Skin of body (tissue), 2 donors: ENCODE results near the gene ACSF2. TPM values are rescaled to one million over a fixed set of nuclear protein-coding genes. Genes with fewer than 3 reads are reported as not detected.

Experiments used
- DNase-seq: peaks from one replicate; lab custom pipeline; 2025; lab: John Stamatoyannopoulos, UW
- total RNA-seq: library from RNA; depleted of rRNA; stranded (reverse); fragments of >200 nt; gene quantifications from one replicate; pipeline ENCODE4 v1.2.3, GENCODE V29; 2014

ACSF2 gene
- total RNA-seq, 1 donor from 2014 or later: 67.6 TPM

DNA sequence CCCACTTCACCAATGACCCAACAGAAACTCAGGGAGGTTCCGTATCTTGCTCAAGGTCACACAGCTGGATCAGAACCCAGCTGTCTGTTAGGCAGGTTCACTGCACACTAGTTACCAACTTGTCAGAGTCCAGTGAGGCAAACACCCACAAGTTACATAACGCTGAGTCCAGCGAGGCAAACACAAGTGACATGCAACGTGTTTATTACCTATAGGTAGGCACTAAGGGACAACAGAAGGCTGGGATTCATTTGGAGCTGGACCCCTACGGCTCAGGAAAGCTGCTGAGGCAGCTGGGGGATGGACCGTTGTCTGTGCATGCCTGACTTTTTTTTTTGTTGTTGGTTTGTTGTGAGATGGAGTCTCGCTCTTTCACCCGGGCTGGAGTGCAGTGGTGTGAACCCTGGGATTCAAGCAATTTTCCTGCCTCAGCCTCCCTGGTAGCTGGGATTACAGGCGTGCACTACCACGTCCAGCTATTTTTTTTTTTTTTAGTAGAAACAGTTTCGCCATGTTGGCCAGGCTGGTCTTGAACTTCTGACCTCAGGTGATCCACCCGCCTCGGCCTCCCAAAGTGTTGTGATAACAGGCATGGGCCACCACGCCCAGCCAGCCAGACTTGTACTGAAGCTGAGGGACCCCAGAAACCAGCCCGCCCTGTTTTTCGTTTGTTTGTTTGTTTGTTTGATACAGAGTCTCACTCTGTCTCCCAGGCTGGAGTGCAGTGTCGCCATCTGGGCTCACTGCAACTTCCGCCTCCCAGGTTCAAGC, 50.7 kb downstream of the ACSF2 start:
- DNase-seq: no peak

DNA sequence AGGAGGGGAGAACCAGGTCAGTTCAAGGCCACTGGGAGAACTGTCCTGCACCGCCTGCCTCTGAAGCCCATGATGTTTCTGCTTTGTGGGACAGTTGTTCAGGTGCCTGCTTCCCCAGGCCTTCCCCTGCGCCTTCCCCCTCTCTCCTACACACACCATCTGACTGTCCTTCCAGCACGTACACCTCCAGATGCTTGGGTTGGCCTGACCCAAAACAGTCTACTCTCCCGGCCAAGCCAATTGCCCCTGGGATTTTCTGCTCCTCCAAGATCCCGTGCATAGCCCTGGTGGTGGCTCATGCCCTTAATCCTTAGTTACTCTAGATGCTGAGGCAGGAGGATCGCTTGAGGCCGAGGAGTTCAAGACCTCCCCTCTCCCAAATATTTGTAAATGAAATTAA, 52.0 kb downstream of the ACSF2 start:
- no peak for DNase-seq

DNA sequence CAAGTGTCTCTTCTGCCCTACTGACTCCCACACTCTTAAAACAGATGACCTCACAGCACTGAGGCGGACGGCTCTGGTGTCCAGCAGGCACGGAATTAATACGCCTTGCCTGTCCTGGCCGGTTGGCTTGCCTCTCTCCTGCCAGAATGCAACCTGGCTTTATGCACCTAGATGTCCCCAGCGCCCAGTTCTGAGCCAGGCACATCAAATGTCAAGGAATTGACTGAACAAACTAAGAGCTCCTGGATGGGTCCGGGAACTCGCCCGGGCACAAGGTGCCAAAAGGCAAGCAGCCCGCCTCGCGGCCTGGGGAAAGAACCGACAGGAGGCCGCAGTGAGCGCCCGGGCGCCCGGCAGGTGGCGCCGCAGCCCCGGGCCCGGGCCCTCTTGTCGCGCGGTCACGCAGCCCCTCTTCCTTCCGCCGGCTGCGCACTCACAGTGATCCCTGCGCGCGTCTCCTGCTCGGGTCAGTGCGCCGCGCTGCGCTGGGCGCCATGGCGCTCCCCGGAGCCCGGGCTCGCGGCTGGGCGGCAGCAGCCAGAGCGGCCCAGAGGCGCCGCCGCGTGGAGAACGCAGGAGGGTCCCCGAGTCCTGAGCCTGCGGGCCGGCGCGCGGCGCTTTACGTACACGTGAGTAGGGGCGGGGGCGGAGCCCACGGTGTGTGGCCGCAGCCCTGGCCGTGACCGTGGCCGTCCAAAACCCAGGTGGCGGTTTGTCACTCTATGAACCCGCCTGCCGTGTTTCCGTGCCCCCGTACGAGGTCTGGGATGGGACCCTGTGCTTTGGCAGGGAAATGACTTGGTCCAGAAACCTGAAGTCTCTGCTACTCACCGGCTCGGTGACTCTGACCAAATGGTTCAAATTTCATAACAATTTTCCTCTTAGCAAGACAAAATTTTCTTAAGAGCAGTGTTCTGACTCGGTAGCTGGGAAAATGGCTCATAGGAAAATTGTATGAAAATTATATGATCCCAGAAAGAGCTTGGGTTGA, 52.7 kb downstream of the ACSF2 start, which contains the start of gene RSAD1:
Gene RSAD1, plus strand, starts transcription at position 470 of the 991 bp plus-strand sequence. Its CDS starts 25 bp downstream, at position 495.
- peak; percentile 79 for DNase-seq

DNA sequence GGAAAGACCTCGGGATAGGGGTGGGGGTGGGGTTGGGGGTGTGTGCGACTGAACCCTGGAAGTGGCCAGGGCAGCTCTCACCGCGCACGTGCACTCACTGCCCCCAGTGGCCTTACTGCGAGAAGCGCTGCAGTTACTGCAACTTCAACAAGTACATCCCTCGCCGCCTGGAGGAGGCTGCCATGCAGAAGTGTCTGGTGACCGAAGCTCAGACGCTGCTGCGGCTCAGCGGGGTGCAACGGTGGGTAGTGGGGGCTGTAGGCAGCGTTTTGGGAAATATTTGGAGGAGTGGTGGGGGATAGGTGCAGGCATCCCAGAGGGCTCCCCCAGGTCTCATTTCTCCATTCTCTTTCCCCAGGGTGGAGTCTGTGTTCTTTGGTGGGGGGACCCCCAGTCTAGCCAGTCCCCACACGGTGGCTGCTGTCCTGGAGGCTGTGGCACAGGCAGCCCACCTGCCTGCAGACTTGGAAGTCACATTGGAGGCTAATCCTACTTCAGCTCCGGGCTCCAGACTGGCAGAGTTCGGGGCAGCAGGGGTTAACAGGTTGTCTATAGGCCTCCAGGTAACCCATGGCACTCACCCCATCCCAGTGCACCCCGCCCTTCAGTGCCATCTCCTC, 53.6 kb downstream of the ACSF2 start:
- DNase-seq: peak; percentile 73

DNA sequence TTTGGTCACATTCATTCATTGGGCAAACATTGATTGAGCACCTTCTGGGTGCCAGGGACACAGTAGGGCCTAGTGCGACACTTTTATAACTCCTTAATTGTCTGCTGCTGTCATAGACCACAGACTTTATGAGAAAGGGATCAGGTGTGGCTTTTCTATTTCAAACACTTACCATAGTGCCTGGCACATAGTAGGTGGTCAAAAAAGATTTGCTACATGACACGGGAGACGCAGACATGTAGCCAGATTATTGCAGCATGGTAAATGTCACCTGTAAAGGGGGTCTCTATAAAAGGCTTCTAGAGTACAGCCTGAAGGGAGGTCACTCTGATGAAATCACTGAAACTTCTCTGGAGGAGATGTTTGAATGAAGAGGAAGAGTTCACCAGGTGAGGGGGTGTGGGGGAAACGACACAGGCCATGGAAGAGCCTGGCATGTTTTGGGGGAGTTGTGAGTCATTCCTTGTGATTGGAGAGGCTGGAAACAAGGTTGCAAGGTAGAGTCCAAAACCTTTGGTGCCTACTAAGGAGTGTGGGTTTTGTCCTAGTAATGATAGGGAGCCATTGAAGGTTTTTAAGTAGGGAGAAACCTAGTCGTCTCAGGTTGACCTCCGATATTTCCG, 54.2 kb downstream of the ACSF2 start:
- DNase-seq: no peak

DNA sequence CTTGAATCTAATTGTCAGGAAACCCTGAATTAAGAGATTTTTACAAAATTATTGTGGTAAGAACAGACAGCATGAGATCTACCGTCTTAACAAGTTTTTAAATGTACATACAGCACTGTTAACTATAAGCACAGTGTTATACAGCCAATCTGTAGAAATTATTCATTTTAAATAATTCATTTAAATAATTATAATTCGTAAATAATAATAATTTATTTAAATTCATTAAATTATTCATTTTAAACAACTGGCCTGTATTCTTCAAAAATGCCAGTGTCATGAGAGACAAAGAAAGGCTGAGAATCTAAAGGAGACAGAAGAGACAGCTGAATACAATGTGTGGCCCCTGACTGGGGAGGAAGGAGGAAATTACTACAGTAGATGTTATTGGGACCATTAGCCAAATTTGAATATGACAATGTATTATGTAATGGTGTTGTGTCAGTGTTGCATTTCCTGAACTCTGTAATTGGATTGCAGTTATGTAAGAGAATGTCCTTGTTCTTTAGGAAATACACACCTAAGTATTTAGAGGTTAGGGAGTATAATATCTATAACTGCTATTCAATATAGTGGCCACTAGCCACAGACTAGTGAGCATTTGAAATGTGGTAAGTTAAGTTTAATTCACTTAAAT, 55.0 kb downstream of the ACSF2 start:
- no peak for DNase-seq

DNA sequence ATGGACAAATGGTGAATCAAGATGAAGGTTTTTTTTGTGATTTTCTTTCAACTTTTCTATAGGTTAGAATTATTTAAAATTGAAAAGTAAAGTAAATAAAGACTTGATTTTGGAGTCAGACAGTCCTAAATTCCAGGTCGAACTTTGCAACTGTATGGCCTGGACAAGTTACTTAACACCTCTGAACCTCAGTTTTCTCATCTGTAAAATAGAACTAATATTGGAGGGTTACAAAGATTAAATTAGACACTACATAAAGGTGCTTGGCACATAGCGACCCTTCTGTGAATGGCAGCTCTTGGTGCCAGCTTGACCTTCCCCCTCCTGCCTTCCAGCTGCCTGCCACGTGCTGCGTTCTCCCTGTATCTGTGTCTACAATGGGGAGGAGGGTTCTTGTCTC, 55.6 kb downstream of the ACSF2 start:
- DNase-seq: no peak

DNA sequence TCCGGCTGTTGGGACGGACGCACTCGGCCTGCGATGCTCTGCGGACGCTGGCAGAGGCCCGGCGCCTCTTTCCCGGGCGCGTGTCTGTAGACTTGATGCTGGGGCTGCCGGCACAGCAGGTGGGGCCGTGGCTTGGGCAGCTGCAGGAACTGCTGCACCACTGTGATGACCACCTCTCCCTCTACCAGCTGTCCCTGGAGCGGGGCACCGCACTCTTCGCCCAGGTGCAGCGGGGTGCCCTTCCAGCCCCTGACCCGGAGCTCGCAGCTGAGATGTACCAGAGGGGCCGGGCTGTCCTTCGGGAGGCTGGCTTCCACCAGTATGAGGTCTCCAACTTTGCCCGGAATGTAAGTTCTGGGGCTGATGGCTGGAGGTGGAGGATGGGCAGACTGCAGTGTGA, 56.1 kb downstream of the ACSF2 start:
- no peak for DNase-seq

DNA sequence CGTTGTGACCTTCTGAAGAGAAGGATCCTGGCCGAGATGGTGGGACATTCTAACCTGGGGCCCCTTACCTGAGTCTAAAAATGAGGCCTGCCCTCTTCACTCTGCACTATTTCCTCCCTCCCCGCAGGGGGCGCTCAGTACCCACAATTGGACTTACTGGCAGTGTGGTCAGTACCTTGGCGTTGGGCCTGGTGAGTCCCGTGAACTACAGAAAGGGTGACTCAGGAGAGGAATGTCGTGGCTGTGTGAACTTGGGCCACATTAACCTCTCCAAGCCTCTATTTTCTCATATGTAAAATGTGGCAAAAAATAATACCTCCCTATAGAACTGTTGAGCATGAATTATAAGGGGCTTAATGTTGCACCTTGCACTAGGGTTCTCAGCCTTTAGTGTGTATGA, 56.5 kb downstream of the ACSF2 start:
- DNase-seq: peak; percentile 46

DNA sequence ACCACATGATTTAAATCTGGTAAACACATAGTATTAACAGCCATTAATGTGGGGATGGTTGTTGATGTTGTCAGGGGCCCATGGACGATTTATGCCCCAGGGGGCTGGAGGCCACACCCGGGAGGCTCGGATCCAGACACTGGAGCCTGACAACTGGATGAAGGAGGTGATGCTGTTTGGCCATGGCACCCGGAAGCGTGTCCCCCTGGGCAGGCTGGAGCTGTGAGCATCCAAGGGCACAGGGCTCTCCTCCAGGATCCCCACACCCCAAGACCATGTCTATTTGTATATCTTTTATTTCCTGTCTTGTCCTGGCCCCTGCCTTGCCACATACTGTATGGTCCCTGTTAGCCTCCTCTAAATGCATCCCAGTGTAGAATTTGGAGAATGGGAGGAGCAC, 57.2 kb downstream of the ACSF2 start:
- no peak for DNase-seq

DNA sequence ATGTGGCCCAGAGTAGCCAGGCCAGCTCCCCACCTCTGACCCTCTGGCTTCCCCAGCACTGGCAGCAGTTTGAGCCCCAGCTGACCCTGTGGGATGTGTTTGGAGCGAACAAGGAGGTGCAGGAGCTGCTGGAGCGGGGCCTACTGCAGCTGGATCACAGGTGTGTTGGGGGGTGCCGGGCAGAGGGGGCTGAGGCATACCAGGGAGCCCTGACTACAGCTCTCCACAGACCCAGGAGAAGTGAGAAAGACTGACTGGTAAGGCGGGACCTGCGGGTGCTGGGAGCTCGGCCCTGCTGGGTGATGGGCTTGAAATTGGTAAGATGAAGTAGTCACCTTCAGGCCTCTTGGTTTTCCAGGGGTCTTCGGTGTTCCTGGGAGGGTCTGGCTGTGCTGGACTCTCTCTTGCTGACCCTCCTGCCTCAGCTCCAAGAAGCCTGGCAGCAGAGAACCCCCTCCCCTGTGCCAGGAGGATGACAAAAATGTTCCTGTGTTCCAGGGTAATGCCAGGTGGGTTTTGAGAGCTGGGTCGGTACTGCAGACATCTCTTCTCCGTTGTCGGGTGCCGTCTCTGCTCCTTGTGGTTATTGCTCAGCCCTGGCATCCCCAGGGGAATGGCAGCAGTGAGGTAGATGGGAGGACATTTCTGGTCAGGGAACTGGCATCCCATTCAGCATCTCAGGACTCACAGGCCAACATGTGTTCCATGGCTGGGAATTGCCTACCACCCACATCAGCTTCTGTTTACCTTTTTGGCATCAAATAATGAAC, 58.6 kb downstream of the ACSF2 start:
- DNase-seq: no peak

DNA sequence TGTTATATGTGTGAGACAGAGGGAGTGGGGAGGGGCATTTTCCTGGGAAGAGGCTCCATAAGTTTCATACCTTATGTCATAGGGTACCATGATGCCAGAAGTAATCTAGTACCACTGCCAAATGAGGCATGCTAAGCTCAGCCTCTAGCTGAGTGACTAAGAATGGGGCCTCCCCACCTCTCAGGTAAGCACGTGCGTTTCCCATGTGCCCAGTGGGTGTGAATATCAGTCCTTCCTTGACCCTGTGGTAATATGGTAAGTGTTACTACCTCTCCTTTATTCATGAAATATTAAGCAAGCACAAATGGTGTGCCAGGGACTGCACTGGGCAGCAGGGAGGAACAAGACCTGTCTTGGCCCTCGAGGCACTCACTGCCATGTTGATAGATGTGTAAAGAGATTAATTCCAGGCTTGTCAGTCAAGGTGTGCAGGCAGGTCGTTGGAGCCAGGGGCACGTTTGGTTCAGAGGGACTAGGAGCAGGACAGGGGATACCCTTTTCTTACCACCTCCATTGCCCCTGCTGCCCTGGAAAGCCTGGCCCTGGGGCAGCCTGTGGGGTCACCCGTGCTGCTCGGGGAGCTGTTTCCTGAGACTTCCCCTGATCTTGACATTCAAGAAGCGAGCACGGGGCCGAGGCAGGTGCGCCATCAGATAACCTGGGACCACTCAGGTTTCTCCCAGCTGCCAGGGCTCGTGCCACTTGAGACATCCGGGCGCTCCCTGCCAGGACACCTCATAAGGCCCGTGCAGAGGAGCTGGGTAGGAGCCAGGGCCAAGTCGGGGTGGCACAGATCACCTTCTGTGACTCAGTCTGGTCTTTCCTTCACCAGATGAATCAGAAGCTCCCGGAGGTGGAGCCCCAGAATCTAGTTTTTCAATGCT, 61.4 kb downstream of the ACSF2 start:
- no peak for DNase-seq

DNA sequence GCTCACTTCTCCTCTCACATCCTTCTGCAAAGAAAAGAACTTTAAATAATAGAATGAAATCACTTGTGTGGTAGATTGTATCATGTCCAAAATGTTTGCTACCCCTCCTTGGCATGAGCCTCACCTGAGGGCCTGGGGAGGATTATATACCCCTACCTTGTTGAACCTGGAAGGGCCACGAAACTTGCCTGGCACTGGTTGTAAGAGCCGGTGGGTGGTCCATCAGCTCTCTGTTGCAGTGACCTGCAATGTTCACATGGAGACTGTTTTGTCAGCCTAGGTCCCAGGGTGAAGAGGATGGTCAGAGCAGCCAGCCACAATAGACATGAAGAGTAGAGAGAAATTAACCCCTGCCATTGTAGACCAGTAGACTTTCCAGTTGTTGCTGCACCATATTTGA, 62.9 kb downstream of the ACSF2 start:
- DNase-seq: no peak

DNA sequence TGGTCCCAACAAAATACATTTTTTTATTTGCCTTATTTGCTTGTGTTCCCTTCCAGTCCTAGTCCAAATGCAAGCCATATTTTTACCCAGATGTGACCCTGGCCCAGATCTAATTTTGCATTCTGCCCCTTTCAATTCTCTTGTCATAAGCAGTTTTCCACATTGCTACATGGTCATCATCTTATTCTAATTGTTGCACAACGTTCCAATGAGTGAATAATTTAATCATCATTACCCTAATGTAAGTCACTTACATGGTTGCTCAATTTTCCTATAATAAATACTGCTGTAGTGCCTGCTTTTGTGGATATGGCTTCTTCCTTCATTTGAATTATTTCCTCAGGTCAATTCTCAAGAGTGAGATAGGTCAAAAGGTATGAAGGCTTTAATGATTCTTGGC, 65.5 kb downstream of the ACSF2 start:
- DNase-seq: no peak

DNA sequence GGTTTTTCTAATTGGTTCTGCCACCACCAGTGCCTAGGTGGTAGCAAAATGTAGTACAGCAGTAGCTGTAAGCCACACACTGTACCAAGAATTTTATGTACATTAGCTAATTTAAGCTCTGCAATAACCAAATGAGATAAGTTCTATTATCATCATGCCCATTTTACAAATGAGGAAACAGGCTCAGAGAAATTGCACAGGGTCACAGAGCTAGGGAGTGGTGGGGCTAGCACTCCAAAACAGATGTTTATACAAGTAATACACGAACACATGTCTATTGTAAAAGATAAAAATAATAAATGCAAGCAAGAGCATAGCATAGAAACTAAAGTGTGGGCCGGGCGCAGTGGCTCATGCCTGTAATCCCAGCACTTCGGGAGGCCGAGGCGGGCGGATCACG, 66.2 kb downstream of the ACSF2 start:
- no peak for DNase-seq

DNA sequence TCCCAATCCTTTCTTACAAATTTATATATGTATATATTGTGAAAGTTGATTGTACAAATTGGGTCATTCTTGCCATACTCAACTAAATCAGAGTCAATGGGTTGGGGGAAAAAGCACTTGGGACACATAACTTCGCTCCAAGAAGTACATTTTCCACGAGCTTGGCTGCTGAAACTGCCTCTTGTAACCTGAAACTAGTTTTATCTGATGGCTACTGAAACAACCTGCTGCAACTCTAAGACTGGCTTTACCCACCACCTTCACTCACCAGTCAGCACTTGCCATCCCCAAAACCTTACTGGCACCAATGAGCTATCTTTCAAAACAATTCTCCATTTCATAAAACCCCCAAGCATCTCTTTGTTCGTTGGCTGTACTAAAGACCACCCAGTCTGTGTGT, 67.7 kb downstream of the ACSF2 start:
- DNase-seq: no peak

DNA sequence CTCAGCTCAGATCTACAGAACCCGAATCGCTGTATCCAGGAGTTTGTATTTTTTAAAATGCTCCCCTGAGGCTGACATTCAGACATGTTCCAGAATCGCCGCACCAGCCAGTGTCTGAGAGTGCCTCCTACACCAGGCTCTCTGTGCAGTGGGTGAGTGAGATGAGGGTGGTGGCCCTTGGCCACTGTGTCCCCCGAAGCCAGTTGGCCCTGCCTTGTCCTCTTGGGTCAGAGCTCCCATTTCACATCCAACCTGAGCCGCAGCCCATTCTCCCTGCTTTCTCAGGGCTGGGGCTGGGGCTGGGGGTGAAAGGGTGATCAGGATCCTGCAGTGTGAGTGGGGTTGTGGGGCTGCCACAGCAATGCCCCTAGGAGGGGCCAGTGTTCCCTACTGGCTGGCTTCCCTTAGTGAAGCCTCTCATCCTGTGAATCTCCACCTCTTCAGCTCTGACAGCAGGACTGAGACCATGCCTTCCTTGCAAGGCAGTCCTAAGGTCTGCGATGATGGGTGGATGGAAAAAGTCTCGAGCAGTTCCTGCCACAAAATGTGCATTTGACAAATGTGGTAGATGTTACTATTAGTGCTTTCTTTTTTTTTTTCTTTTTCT, 69.3 kb downstream of the ACSF2 start:
- no peak for DNase-seq

DNA sequence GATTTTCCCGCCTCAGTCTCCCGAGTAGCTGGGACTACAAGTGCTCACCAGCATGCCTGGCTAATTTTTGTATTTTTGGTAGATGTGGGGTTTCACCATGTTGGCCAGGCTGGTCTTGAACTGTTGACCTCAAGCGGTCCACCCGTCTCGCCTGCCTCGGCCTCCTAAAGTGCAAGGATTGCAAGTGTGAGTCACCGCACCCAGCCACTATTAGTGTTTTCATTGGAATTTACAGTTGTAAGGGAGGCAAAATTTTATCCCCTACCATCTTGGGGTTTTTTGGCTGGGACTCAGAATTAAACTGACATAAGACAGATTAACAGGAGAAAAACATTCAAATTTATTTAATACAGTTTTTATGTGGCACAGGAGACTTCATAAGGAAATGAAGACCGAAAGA, 69.9 kb downstream of the ACSF2 start:
- no peak for DNase-seq
